SIG-M5 treated with dmso at 0.1 percent for 504 hours (cell line): Measurements from ENCODE around the gene RBM6.
"Not testable (repeated sequence)": the region's sequence is repeated elsewhere in the genome, so short reads cannot be mapped to it uniquely, and the experiment has no call there.

Experiments used
- DNase-seq: peaks from one replicate; lab custom pipeline; 2025; ENCODE audit not compliant: unreplicated experiment; lab: John Stamatoyannopoulos, UW

Gene RBM6

GRCh38 chr3:49939858-49940666 lies at the start of gene RBM6:
Gene RBM6 (plus strand): TSS chr3:49940150. CDS start chr3:49962642, 22,492 bp downstream.
- DNase-seq, result peak; percentile 98

- DNase-seq, result no peak
These were observed 44.2 kb upstream of the RBM6 start for GRCh38 chr3:49895791-49896190.

DNA sequence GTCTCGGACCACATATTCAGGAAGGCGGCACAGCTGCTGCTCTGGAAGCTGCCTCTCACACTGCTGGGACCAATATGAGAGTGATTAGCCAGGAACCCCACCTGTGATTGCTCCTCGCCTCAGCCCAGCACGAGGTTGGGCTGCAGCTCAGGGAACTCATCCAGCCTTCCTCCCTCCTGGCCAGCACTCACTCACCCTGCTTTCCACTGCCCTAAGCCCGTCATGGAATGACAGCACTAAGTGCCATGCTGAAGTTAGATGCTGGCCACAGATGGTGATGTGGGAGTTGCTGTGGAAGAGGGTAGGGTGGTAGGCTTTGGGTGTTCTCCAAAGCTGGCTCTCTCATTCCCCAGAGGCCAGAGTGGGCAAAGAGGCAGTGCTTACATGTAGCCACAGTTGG lies 43.6 kb upstream of the RBM6 start:
- DNase-seq, result no peak

GRCh38 chr3:49898991-49899390 lies 41.0 kb upstream of the RBM6 start:
- no peak for DNase-seq

- peak; percentile 35 for DNase-seq
These were observed 40.1 kb upstream of the RBM6 start for GRCh38 chr3:49899815-49900214.

DNA sequence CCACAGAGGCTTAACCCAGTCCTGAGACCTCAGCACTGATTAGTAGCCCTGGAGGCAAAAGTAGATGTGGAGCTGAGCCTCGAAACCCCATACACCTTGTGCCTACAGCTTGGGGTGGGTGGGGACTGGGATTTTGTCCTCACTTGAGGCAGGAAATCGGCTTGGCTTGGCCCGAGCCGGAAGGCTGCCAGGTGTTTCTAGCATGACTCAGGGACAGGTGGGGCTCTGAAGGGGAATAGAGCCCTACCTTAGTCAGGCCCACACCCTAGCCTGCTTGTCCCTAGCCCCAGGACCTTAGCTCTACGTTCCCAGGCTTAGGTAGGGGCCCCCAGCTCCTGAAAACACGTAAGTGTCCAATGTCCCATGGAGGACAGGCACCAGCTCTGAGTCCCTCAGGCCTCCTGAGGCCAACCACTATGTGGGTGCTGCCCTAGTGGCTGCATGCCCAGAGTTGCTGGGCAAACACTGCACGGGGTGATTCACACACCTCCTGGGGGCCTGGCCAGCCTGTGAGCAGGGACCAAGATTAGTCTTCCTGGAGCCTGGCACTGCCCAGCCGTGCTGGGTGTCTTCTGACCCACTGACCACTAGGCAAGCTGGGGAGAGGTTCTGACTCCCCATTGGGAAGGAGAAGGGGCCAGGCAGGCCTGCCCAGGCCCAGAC lies 39.3 kb upstream of the RBM6 start:
- DNase-seq, result no peak

GRCh38 chr3:49901366-49902339 lies 38.3 kb upstream of the RBM6 start:
- DNase-seq, result no peak

- no peak for DNase-seq
These were observed 37.2 kb upstream of the RBM6 start for GRCh38 chr3:49902511-49903345.

GRCh38 chr3:49903451-49904424 lies 36.2 kb upstream of the RBM6 start, which contains the start of gene MST1R:
Gene MST1R (minus strand): TSS chr3:49903873. CDS start chr3:49903609, 264 bp downstream.
- no peak for DNase-seq

DNA sequence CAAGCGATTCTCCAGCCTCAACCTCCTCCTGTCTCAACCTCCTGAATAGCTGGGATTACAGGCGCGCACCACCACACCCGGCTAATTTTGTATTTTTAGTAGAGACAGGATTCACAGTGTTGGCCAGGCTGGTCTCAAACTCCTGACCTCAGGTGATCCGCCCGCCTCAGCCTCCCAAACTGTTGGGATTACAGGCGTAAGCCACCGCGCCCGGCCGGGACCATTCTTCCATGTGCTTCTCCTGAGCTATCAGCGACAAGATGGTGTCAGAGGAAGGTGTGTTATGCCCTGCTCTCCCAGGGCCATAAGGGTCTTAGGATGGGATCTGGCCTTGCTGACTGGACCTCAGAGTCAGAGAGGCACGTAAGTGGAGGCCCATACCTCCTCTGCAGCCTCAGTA lies 35.5 kb upstream of the RBM6 start:
- DNase-seq, result not testable (repeated sequence)

- DNase-seq, result peak; percentile 24
These were observed 33.7 kb upstream of the RBM6 start for GRCh38 chr3:49906073-49906743.

- DNase-seq, result no peak
These were observed 31.4 kb upstream of the RBM6 start for GRCh38 chr3:49908373-49909199.

DNA sequence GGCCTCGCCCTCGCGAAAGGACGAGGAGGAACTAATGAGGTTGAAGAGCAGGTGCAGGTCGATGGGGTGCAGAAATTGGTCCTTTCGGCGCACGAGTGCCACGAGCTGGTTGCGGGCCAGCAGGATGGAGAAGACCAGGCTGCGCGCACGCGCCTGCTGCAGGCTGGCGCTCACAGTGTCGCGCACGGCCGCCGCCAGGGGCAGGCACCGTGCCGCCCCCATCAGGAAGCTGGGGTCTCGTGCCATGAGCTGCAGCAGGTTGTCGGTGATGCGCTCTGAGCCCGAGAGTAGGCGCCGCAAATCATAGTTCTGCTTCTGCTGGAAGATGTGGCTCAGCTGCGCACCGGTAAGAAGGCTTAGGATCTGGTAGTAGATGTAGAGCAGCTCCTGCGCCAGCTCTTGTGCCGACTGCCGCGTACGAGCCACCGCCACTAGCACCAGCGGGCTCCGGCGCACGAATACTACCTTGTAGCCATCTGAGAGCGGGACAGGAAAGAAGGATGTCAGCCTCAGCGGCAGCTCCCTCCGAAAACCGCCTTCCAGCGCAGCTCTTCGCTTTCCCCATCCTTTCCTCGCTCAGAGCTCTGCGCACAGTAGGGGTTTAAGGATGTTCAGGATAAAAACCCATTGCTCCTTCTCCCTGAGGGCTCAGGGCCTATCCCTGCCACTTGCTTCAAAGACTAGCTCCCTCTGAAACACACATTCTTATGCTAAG lies 29.4 kb upstream of the RBM6 start:
- no peak for DNase-seq

DNA sequence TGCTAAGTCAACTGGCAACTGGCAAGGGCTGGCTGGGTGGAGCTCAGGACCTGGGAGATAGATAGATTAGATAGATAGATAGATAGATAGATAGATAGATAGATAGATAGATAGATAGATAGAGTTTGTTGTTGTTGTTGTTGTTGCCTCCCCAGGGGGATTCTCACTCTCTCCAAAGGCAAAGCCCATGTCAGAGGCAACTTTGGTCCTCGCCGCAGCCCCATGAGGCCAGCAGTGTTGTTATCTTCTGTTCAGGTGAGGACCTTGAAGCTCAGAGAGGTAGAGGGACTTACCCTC lies 28.9 kb upstream of the RBM6 start:
- no peak for DNase-seq

DNA sequence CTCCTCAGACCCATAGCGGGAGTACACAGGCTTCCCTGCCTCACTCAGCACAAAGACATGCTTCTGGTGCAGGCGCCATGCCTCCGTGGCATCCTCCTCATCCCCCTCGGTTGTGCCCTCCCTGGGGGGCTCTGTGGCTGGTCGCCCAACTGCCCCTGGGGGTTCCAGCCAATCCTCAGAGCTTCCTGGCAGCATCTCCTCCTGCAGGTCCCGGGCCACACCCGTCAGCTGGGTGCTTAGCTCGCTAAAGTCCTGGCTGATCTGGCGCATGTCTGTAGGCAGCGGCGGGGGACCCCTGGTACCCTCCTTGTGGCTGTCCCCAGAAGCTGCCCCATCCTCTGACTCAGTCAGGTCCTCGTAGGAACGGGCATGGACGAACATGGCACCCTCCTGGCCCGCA lies 28.3 kb upstream of the RBM6 start:
- no peak for DNase-seq

- DNase-seq, result no peak
These were observed 27.1 kb upstream of the RBM6 start for GRCh38 chr3:49912881-49913281.

GRCh38 chr3:49914906-49915305 lies 25.0 kb upstream of the RBM6 start:
- no peak for DNase-seq
